HCT116 (cell line): ENCODE measurements around the gene PRR5L. TPM values are rescaled to one million over a fixed set of nuclear protein-coding genes. Genes with fewer than 3 reads are reported as not detected.

Source experiments
- ATAC-seq: fragments of 200-7000 bp; cut with Tn5 transposase; 2 replicates; pipeline ENCODE4 v1.9.1; 2020; ENCODE audit warnings: mild to moderate bottlenecking, moderate library complexity
- BruUV-seq: library from RNA; stranded (reverse); fragments of 400-500 nt; replicated peaks from 2 replicates; lab custom pipeline; 2021; lab: Mats Ljungman, UMichigan
- CTCF ChIA-PET: fragments of 300-600 bp; sonication (Branson Sonifier 250); formaldehyde crosslinking; loops from one replicate; lab custom pipeline; 2021; ENCODE audit warnings: antibody characterized with exemption; lab: Charles Lee
- POLR2A ChIA-PET: fragments of 300-600, 350-600 bp; sonication (Branson Sonifier 250); formaldehyde crosslinking; loops from one replicate; lab custom pipeline; 2021; ENCODE audit warnings: antibody characterized with exemption; lab: Charles Lee
- RAD21 ChIA-PET, 2 experiments: fragments of 300-600 bp; sonication (Branson Sonifier 250); formaldehyde crosslinking; loops; one replicate each; lab custom pipeline; 2023; ENCODE audit warnings: low total read pairs in 2 of 2; ENCODE audit not compliant: uncharacterized antibody in 2 of 2, unreplicated experiment in 2 of 2, low non-redundant PET in 1 of 2; lab: Charles Lee
- DNase-seq: peaks from one replicate; pipeline ENCODE4 v3.0.0-alpha.2; 2010; ENCODE audit warnings: low read depth, low spot score
- H2AFZ ChIP-seq: fragments of 200-600 bp; shearing (Covaris generic), sonication (generic); 2 replicates; pipeline ENCODE4 v1.6.1; 2017; ENCODE audit warnings: low read depth, mixed run types, mixed read lengths, antibody characterized with exemption, low read length; ENCODE audit not compliant: poor library complexity, severe bottlenecking
- H3K27ac ChIP-seq: 2 replicates; pipeline ENCODE4 v1.5.1; 2012; ENCODE audit warnings: low read depth, low read length
- H3K27me3 ChIP-seq: fragments of 200-600 bp; sonication (generic); 2 replicates; pipeline ENCODE4 v1.6.1; 2016; ENCODE audit warnings: mixed run types, low read length, mixed read lengths; ENCODE audit not compliant: insufficient read depth
- H3K36me3 ChIP-seq, 2 experiments: fragments of 200-500 bp in 1 of 2; fragments of 200-600 bp in 1 of 2; sonication (Bioruptor generic) in 1 of 2; sonication (generic) in 1 of 2; 2 replicates each; pipeline versions ENCODE4 v1.5.1 to v1.6.1; 2014 to 2016; ENCODE audit warnings: low read length in 2 of 2, inconsistent platforms in 1 of 2, mixed read lengths in 1 of 2, mixed run types in 1 of 2; ENCODE audit not compliant: insufficient read depth in 2 of 2, control insufficient read depth in 1 of 2
- H3K4me1 ChIP-seq, 2 experiments: fragments of 200-600 bp in 1 of 2; sonication (generic) in 1 of 2; 2 replicates each; pipeline versions ENCODE4 v1.5.1 to v1.6.1; 2012 to 2017; ENCODE audit warnings: low read length in 2 of 2, inconsistent platforms in 1 of 2, mild to moderate bottlenecking in 1 of 2, mixed read lengths in 1 of 2, mixed run types in 1 of 2, moderate library complexity in 1 of 2; ENCODE audit not compliant: insufficient read depth in 2 of 2, control insufficient read depth in 1 of 2
- H3K4me2 ChIP-seq: fragments of 200-600 bp; sonication (generic); 2 replicates; pipeline ENCODE4 v1.6.1; 2017; ENCODE audit warnings: mixed run types, low read length, mixed read lengths
- H3K4me3 ChIP-seq, 2 experiments: fragments of 200-600 bp in 1 of 2; sonication (generic) in 1 of 2; replicated peaks in 1 of 2; 2 replicates each; pipeline ENCODE4 v1.5.1; 2011 to 2016; ENCODE audit warnings: low read length in 2 of 2, control low read depth in 1 of 2, low read depth in 1 of 2, mild to moderate bottlenecking in 1 of 2, mixed read lengths in 1 of 2, mixed run types in 1 of 2
- H3K79me2 ChIP-seq: fragments of 200-600 bp; sonication (generic); 2 replicates; pipeline ENCODE4 v1.6.1; 2017; ENCODE audit warnings: mild to moderate bottlenecking, mixed run types, low read length, moderate library complexity, mixed read lengths; ENCODE audit not compliant: insufficient read depth
- H3K9ac ChIP-seq: fragments of 200-600 bp; sonication (generic); 2 replicates; pipeline ENCODE4 v1.6.1; 2016; ENCODE audit warnings: low read length, mixed read lengths
- H3K9me2 ChIP-seq: fragments of 200-600 bp; sonication (generic), shearing (Covaris generic); 2 replicates; pipeline ENCODE4 v1.6.1; 2017; ENCODE audit warnings: mixed run types, mild to moderate bottlenecking, moderate library complexity; ENCODE audit not compliant: insufficient read depth
- H3K9me3 ChIP-seq, 2 experiments: fragments of 200-500 bp in 1 of 2; fragments of 200-600 bp in 1 of 2; sonication (Bioruptor generic) in 1 of 2; sonication (generic) in 1 of 2; 2 replicates each; pipeline ENCODE4 v1.6.1; 2014 to 2017; ENCODE audit warnings: low read length in 2 of 2, mixed read lengths in 2 of 2, inconsistent platforms in 1 of 2, low read depth in 1 of 2, mild to moderate bottlenecking in 1 of 2, mixed run types in 1 of 2, moderate library complexity in 1 of 2; ENCODE audit not compliant: control insufficient read depth in 1 of 2, insufficient read depth in 1 of 2
- H4K20me1 ChIP-seq: fragments of 200-600 bp; sonication (generic), shearing (Covaris generic); 2 replicates; pipeline ENCODE4 v1.6.1; 2017; ENCODE audit warnings: mixed run types, mild to moderate bottlenecking, moderate library complexity; ENCODE audit not compliant: insufficient read depth
- CBX3 ChIP-seq: IDR thresholded peaks from 2 replicates; pipeline ENCODE4 v1.6.1; 2012; ENCODE audit warnings: low read depth
- CEBPB ChIP-seq: IDR thresholded peaks from 2 replicates; pipeline ENCODE4 v1.6.1; 2012; ENCODE audit warnings: low read depth
- CTCF ChIP-seq, 3 experiments: fragments of 200-600 bp in 1 of 3; sonication (generic) in 1 of 3; IDR thresholded peaks in 2 of 3; conservative IDR thresholded peaks in 1 of 3; 2 replicates each; pipeline ENCODE4 v1.5.1; 2012 to 2017; ENCODE audit warnings: low read depth in 2 of 3, low read length in 2 of 3, antibody characterized with exemption in 1 of 3, borderline replicate concordance in 1 of 3, control low read depth in 1 of 3, mild to moderate bottlenecking in 1 of 3, mixed read lengths in 1 of 3, mixed run types in 1 of 3, moderate library complexity in 1 of 3; ENCODE audit not compliant: insufficient read depth in 1 of 3
- EGR1 ChIP-seq: IDR thresholded peaks from 2 replicates; pipeline ENCODE4 v1.6.1; 2012; ENCODE audit warnings: low read depth
- EZH2 ChIP-seq: fragments of 200-600 bp; sonication (generic); IDR thresholded peaks from 2 replicates; pipeline ENCODE4 v1.6.1; 2017; ENCODE audit warnings: antibody characterized with exemption, mixed run types
- EZH2phosphoT487 ChIP-seq: fragments of 200-600 bp; IDR thresholded peaks from 2 replicates; pipeline ENCODE4 v1.6.1; 2018; ENCODE audit warnings: antibody characterized with exemption, borderline replicate concordance
- FOSL1 ChIP-seq: IDR thresholded peaks from 2 replicates; pipeline ENCODE4 v1.6.1; 2012; ENCODE audit warnings: low read depth
- JUND ChIP-seq: IDR thresholded peaks from 2 replicates; pipeline ENCODE4 v1.6.1; 2012
- POLR2A ChIP-seq: IDR thresholded peaks from 2 replicates; pipeline ENCODE4 v1.7.0; 2011; ENCODE audit warnings: borderline replicate concordance; ENCODE audit not compliant: insufficient read depth, insufficient read length; ENCODE audit errors: extremely low read depth
- SIN3A ChIP-seq: IDR thresholded peaks from 2 replicates; pipeline ENCODE4 v1.6.1; 2012; ENCODE audit warnings: low read depth
- SP1 ChIP-seq: IDR thresholded peaks from 2 replicates; pipeline ENCODE4 v1.6.1; 2012; ENCODE audit warnings: low read depth
- TCF7L2 ChIP-seq: IDR thresholded peaks from 2 replicates; pipeline ENCODE4 v1.7.0; 2011; ENCODE audit warnings: borderline replicate concordance, inconsistent platforms; ENCODE audit not compliant: insufficient read depth, insufficient read length; ENCODE audit errors: extremely low read depth
- YY1 ChIP-seq: IDR thresholded peaks from 2 replicates; pipeline ENCODE4 v1.6.1; 2011; ENCODE audit warnings: low read length, low read depth, moderate library complexity, mild to moderate bottlenecking; ENCODE audit not compliant: insufficient replicate concordance; ENCODE audit errors: extremely low read depth
- ZBTB33 ChIP-seq: IDR thresholded peaks from 2 replicates; pipeline ENCODE4 v1.6.1; 2011; ENCODE audit warnings: mild to moderate bottlenecking, low read length, moderate library complexity; ENCODE audit not compliant: insufficient replicate concordance; ENCODE audit errors: extremely low read depth
- ZFX ChIP-seq: fragments of 450-650 bp; IDR thresholded peaks from 2 replicates; pipeline ENCODE4 v1.6.1; 2017
- intact Hi-C: fragments of 100-400 bp; cut with micrococcal nuclease; formaldehyde crosslinking; loops from 2 replicates; pipeline ENCODE4 v1.10.0; 2022
- total RNA-seq: library from RNA; stranded (reverse); gene quantifications from one replicate; pipeline ENCODE4 v1.2.1, GENCODE V29; 2021; ENCODE audit not compliant: unreplicated experiment

Gene PRR5L
- total RNA-seq, 1 experiment from 2014 or later, result 0.47 TPM

- ChIA-PET POLR2A (no interaction called here), RAD21 (interaction anchor here (1.1 to 1.4 kb wide), 2 partner anchors 447 kb away, joined by 3 to 4 read pairs; no protein-coding TSS in a partner anchor), CTCF (interaction anchor here (0.9 to 4.5 kb wide), 3 partner anchors 10 to 446 kb away, joined by 3 to 45 read pairs (median 3); no protein-coding TSS in a partner anchor)
- TF ChIP-seq ZFX (no peak), TCF7L2 (no peak), EZH2phosphoT487 (no peak), CBX3 (no peak), SP1 (no peak), EZH2 (no peak), CEBPB (no peak), CTCF (IDR thresholded peaks at IDR 0.05 in 2 of 3, conservative IDR thresholded peaks at IDR 0.05 in 1 of 3; ENCODE audit: borderline replicate concordance in 1 of 3, insufficient read depth in 1 of 3, low read depth in 2 of 3, low read length in 2 of 3) (no peak), JUND (no peak), ZBTB33 (no peak), YY1 (no peak), POLR2A (no peak), EGR1 (no peak), FOSL1 (no peak), SIN3A (no peak)
- ATAC-seq (no peak), DNase-seq (no peak)
- BruUV-seq, result no TSS peak
- intact Hi-C loops, result loop anchor here (5.0 kb wide), 2 partner anchors 556 to 1341 kb away; no protein-coding TSS in a partner anchor
- Histone ChIP-seq H3K4me2 (no peak overlapping the region), H3K4me3 (no peak overlapping the region), H4K20me1 (no peaks in the 10 kb centered on the region), H3K9me3 (no peaks in the 10 kb centered on the region), H3K27ac (no peak overlapping the region), H3K27me3 (no peaks in the 10 kb centered on the region), H3K9me2 (no peaks in the 10 kb centered on the region), H2AFZ (no peak overlapping the region), H3K4me1 (no peaks in the 10 kb centered on the region), H3K79me2 (no peaks in the 10 kb centered on the region), H3K36me3 (no peaks in the 10 kb centered on the region), H3K9ac (no peak overlapping the region)
These were observed 27.6 kb upstream of the PRR5L start for GRCh38 chr11:36268337-36268985.
